Spleen (tissue), 11 donors: ENCODE measurements around the gene GAS6. TPM values are rescaled to one million over a fixed set of nuclear protein-coding genes. Genes with fewer than 3 reads are reported as not detected.
"Not testable (repeated sequence)": the region's sequence is repeated elsewhere in the genome, so short reads cannot be mapped to it uniquely, and the experiment has no call there.

Source experiments
- DNase-seq: peaks from one replicate; pipeline ENCODE4 v3.0.0-alpha.2; 2020
- H3K27ac ChIP-seq, 8 donors: fragments of 200-600 bp; sonication (generic) in 7 of 8; 1 replicate in 4 of 8; 2 replicates in 4 of 8; pipeline versions ENCODE4 v1.5.0 to v1.8.0; 2016 to 2021; ENCODE audit warnings: inconsistent platforms in 4 of 8, mild to moderate bottlenecking in 4 of 8, moderate library complexity in 1 of 8
- H3K27me3 ChIP-seq, 7 donors: fragments of 200-600 bp; sonication (generic) in 6 of 7; replicated peaks in 1 of 7; 1 replicate in 4 of 7; 2 replicates in 3 of 7; pipeline versions ENCODE4 v1.5.0 to v1.8.0; 2016 to 2021; ENCODE audit warnings: inconsistent platforms in 3 of 7, mild to moderate bottlenecking in 1 of 7
- H3K36me3 ChIP-seq, 6 donors: fragments of 200-600 bp; sonication (generic) in 5 of 6; 1 replicate in 4 of 6; 2 replicates in 2 of 6; pipeline versions ENCODE4 v1.5.0 to v1.8.0; 2016 to 2021; ENCODE audit warnings: inconsistent platforms in 2 of 6
- H3K4me1 ChIP-seq, 6 donors: fragments of 200-600 bp; sonication (generic) in 5 of 6; 1 replicate in 3 of 6; 2 replicates in 3 of 6; pipeline versions ENCODE4 v1.5.0 to v1.8.0; 2016 to 2021; ENCODE audit warnings: inconsistent platforms in 3 of 6
- H3K4me3 ChIP-seq, 8 donors: fragments of 200-600 bp; sonication (generic) in 7 of 8; 1 replicate in 4 of 8; 2 replicates in 4 of 8; pipeline versions ENCODE4 v1.5.0 to v1.8.0; 2016 to 2021; ENCODE audit warnings: inconsistent platforms in 4 of 8, mild to moderate bottlenecking in 4 of 8, moderate library complexity in 2 of 8
- H3K9me3 ChIP-seq, 8 donors: fragments of 200-600 bp; sonication (generic) in 7 of 8; 1 replicate in 4 of 8; 2 replicates in 4 of 8; pipeline versions ENCODE4 v1.5.0 to v1.8.0; 2016 to 2021; ENCODE audit warnings: inconsistent platforms in 4 of 8
- POLR2A ChIP-seq, 3 donors: fragments of 450-650 bp; IDR thresholded peaks; one replicate each; pipeline ENCODE4 v1.5.1; 2017; ENCODE audit warnings: antibody characterized with exemption in 3 of 3, mild to moderate bottlenecking in 1 of 3
- POLR2AphosphoS5 ChIP-seq, 3 donors: sonication (generic); formaldehyde crosslinking; IDR thresholded peaks; one replicate each; pipeline ENCODE4 v1.5.1; 2017; ENCODE audit warnings: antibody characterized with exemption in 3 of 3
- WGBS, 5 donors: extraction: QIAGEN DNeasy Blood & Tissue Kit in 3 of 5; methylation state at CpG; one replicate each; pipeline versions ENCODE4 v1.1.5 to v1.1.7; 2013 to 2018; 5-methylcytosine and 5-hydroxymethylcytosine counted together
- intact Hi-C: fragments of 100-400 bp; cut with DNase I; formaldehyde crosslinking; loops from one replicate; pipeline ENCODE4 v1.15.0; 2023; ENCODE audit warnings: low total_unique reads
- polyA plus RNA-seq, 3 donors: library from polyadenylated mRNA; stranded (reverse); fragments of 200-250 nt; gene quantifications; one replicate each; pipeline ENCODE4 v1.2.1, GENCODE V29; 2013
- total RNA-seq, 7 donors: library from RNA; depleted of rRNA in 3 of 7; stranded (reverse); fragments of >200 nt in 3 of 7; fragmentation: NEBNext Ultra II Directional in 4 of 7; extraction: Animal tissue kit (Norgen Biotek cat#: 25700) in 4 of 7; gene quantifications; one replicate each; pipeline versions ENCODE4 v1.1.0 to v1.2.1, GENCODE V29; 2016 to 2021
- TF ChIP-seq, protein P1 (sequence below), 11 experiments: fragments of 200-600 bp in 7 of 11; fragments of 450-650 bp in 4 of 11; sonication (generic) in 4 of 11; IDR thresholded peaks in 8 of 11; conservative IDR thresholded peaks in 3 of 11; 1 replicate in 7 of 11; 2 replicates in 4 of 11; pipeline versions ENCODE4 v1.4.0 to v1.8.0; 2016 to 2021; ENCODE audit warnings: antibody characterized with exemption in 11 of 11, inconsistent platforms in 4 of 11, mild to moderate bottlenecking in 1 of 11
- donor health status: healthy with polysubstance abuse.
- donor health status: DM: no; HTN: no; CAD: no; lungs with moderate emphysema.
- donor health status: DM: no; HTN: no; CAD: no.
- donor health status: Bipolar disorder and iron deficiency.
- donor health status: healthy.
- donor health status: DM: no; HTN: no; CAD: no.
- donor health status: DM: yes; HTN: yes; CAD: no.

GAS6 gene
- total and polyA plus RNA-seq, 10 donors, result 16.7 to 54.5 (median 35.0) TPM

DNA sequence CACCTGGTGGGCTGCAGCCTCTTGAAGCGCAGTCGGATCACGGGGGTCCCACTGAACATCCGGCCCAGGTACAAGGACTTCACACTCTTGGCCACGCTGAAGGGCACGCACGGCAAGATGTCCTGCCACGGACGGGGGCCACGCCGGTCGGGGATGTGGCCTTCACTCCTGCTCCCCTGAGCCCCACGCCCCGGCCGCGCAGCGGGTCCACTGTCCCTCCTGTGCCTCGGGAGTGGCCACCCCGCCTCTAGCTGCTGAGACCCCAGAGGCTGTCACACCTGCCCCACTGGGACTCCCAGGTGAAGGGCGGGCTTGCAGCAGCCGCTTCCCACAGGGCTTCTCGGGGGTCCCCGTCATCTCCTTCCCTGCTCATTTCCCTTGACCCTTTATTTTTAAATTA, 31.2 kb downstream of the GAS6 start:
- WGBS, 5 donors, result 89 to 97% (median 95%) methylated on average over 15 to 23 of the region's 23 CpGs
- Histone ChIP-seq H3K4me3 (no peak overlapping the region), H3K36me3 (peaks cover 0 to 62% (median 15%) of the 10 kb centered on the region in 6 donors), H3K9me3 (no peaks in the 10 kb centered on the region), H3K27me3 (no peaks in the 10 kb centered on the region), H3K4me1 (peaks cover 8 to 9% (median 9%) of the 10 kb centered on the region in 6 donors), H3K27ac (no peak overlapping the region)
- TF ChIP-seq POLR2AphosphoS5 (IDR thresholded peaks at IDR 0.05) (no peak), POLR2A (IDR thresholded peaks at IDR 0.05) (no peak)
- TF ChIP-seq, protein P1, sequence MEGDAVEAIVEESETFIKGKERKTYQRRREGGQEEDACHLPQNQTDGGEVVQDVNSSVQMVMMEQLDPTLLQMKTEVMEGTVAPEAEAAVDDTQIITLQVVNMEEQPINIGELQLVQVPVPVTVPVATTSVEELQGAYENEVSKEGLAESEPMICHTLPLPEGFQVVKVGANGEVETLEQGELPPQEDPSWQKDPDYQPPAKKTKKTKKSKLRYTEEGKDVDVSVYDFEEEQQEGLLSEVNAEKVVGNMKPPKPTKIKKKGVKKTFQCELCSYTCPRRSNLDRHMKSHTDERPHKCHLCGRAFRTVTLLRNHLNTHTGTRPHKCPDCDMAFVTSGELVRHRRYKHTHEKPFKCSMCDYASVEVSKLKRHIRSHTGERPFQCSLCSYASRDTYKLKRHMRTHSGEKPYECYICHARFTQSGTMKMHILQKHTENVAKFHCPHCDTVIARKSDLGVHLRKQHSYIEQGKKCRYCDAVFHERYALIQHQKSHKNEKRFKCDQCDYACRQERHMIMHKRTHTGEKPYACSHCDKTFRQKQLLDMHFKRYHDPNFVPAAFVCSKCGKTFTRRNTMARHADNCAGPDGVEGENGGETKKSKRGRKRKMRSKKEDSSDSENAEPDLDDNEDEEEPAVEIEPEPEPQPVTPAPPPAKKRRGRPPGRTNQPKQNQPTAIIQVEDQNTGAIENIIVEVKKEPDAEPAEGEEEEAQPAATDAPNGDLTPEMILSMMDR (IDR thresholded peaks at IDR 0.05 in 8 of 11, conservative IDR thresholded peaks at IDR 0.05 in 3 of 11), result no peak
- intact Hi-C loops, result no loop called here
- no peak for DNase-seq

DNA sequence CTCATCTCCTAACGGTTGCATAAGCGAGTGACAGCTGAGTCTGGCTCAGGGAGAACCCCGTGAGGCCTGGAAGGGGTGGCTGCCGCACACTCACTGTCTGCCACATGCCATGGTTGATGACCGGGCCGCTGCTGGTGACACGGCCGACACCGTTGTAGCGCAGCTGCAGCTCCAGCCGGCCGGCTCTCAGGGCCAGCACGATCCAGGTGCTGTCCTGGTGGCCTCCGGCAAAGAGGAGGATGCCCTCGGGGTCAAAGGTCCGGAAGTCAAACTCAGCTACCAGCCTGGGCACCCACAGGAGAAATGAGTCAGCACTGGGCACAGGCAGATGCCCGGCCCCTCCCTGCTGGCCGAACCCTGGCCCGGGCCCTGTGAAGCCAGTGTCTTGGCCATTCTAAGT, 31.7 kb downstream of the GAS6 start:
- Histone ChIP-seq H3K27ac (no peak overlapping the region), H3K4me3 (no peak overlapping the region), H3K27me3 (no peaks in the 10 kb centered on the region), H3K36me3 (peaks cover 0 to 66% (median 19%) of the 10 kb centered on the region in 6 donors), H3K4me1 (peaks cover 3 to 5% (median 4%) of the 10 kb centered on the region in 6 donors), H3K9me3 (no peaks in the 10 kb centered on the region)
- intact Hi-C loops, result no loop called here
- TF ChIP-seq POLR2A (IDR thresholded peaks at IDR 0.05) (no peak), POLR2AphosphoS5 (IDR thresholded peaks at IDR 0.05) (peak in 2 of 3 donors; percentile 9 to 42)
- TF ChIP-seq, protein P1 (IDR thresholded peaks at IDR 0.05 in 8 of 11, conservative IDR thresholded peaks at IDR 0.05 in 3 of 11), result no peak
- DNase-seq, result no peak
- WGBS, 5 donors, result 86 to 94% (median 91%) methylated on average over 9 to 19 of the region's 19 CpGs

DNA sequence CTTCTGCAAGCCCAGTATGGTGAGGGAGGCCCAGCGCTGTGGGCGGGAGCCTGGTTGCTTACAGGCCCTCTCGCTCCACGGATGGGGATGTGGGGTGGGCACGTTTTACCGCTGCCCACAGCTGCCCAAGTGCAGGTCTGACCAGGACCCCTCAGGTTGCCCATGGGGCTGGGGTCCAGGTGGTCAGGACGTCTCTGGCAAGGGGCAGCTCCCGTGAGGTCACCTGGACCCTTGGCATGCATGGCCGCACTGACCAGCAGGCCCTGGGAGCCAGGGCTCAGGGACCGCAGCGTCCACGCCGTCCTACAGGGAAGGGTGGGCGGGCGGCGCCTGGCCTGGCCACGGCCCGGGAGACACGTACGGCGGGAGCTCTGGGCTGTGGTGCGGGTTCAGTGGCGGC, 32.8 kb downstream of the GAS6 start:
- intact Hi-C loops, result no loop called here
- TF ChIP-seq POLR2A (IDR thresholded peaks at IDR 0.05) (no peak), POLR2AphosphoS5 (IDR thresholded peaks at IDR 0.05) (peak in 1 of 3 donors; percentile 22)
- TF ChIP-seq, protein P1 (IDR thresholded peaks at IDR 0.05 in 8 of 11, conservative IDR thresholded peaks at IDR 0.05 in 3 of 11), result no peak
- Histone ChIP-seq H3K36me3 (peaks cover 0 to 77% (median 21%) of the 10 kb centered on the region in 6 donors), H3K9me3 (no peaks in the 10 kb centered on the region), H3K4me1 (no peaks in the 10 kb centered on the region), H3K27me3 (no peaks in the 10 kb centered on the region), H3K27ac (no peak overlapping the region), H3K4me3 (no peak overlapping the region)
- 90 to 95% (median 91%) methylated on average over 7 to 23 of the region's 23 CpGs for WGBS, 5 donors
- DNase-seq, result no peak

- H3K36me3 ChIP-seq, result peaks cover 0 to 81% (median 23%) of the 10 kb centered on the region in 6 donors
- intact Hi-C loops, H3K27me3 ChIP-seq, H3K9me3 ChIP-seq, DNase-seq, H3K27ac ChIP-seq, H3K4me1 ChIP-seq, H3K4me3 ChIP-seq: not testable (repeated sequence)
- 84 to 96% (median 92%) methylated on average over 8 to 22 of the region's 22 CpGs for WGBS, 5 donors
These were observed 33.4 kb downstream of the GAS6 start for GRCh38 chr13:113830426-113830950.
